GM18520 (cell line): ENCODE results near the gene GORASP1.

Experiments
- ATAC-seq: cut with Tn5 transposase; IDR thresholded peaks from one replicate; pipeline ENCODE4 v1.9.1; 2021; ENCODE audit not compliant: unreplicated experiment

Gene GORASP1

GRCh38 chr3:39141171-39141995 lies 34.0 kb upstream of the GORASP1 start:
- ATAC-seq, result no peak

- no peak for ATAC-seq
These were observed 33.0 kb upstream of the GORASP1 start for GRCh38 chr3:39140341-39140971.

GRCh38 chr3:39139442-39139841 lies 32.0 kb upstream of the GORASP1 start:
- ATAC-seq, result no peak

GRCh38 chr3:39138804-39139415 lies 31.5 kb upstream of the GORASP1 start:
- no peak for ATAC-seq

- no peak for ATAC-seq
These were observed 30.8 kb upstream of the GORASP1 start for GRCh38 chr3:39137991-39138803.

- no peak for ATAC-seq
These were observed 30.1 kb upstream of the GORASP1 start for GRCh38 chr3:39137435-39137936.

GRCh38 chr3:39136533-39137434 lies 29.4 kb upstream of the GORASP1 start:
- no peak for ATAC-seq

- no peak for ATAC-seq
These were observed 27.9 kb upstream of the GORASP1 start for GRCh38 chr3:39135170-39135805.

GRCh38 chr3:39134305-39134704 lies 26.9 kb upstream of the GORASP1 start:
- no peak for ATAC-seq

- no peak for ATAC-seq
These were observed 26.4 kb upstream of the GORASP1 start for GRCh38 chr3:39133822-39134221.

- ATAC-seq, result no peak
These were observed 25.7 kb upstream of the GORASP1 start for GRCh38 chr3:39133093-39133490.

GRCh38 chr3:39132096-39133092 lies 25.0 kb upstream of the GORASP1 start:
- ATAC-seq, result no peak

- no peak for ATAC-seq
These were observed 23.4 kb upstream of the GORASP1 start for GRCh38 chr3:39130693-39131265.

- ATAC-seq, result no peak
These were observed 22.6 kb upstream of the GORASP1 start for GRCh38 chr3:39130026-39130425.

- ATAC-seq, result no peak
These were observed 21.5 kb upstream of the GORASP1 start for GRCh38 chr3:39128951-39129350.

GRCh38 chr3:39127908-39128304 lies 20.5 kb upstream of the GORASP1 start:
- no peak for ATAC-seq

GRCh38 chr3:39127269-39127907 lies 20.0 kb upstream of the GORASP1 start:
- no peak for ATAC-seq
